Osteocyte (in vitro differentiated cells): Measurements from ENCODE around the gene FRAS1. TPM values are rescaled to one million over a fixed set of nuclear protein-coding genes. Genes with fewer than 3 reads are reported as not detected.

Experiments
- DNase-seq: peaks from one replicate; pipeline ENCODE4 v3.0.0; 2021; ENCODE audit warnings: mixed read lengths; ENCODE audit not compliant: unreplicated experiment; ENCODE audit errors: extremely low spot score
- H3K27ac Mint-ChIP-seq: one replicate; pipeline ENCODE4 v1.8.0; 2021; ENCODE audit warnings: mild to moderate bottlenecking, mixed read lengths; ENCODE audit not compliant: unreplicated experiment
- H3K27me3 Mint-ChIP-seq: one replicate; pipeline ENCODE4 v1.8.0; 2021; ENCODE audit warnings: mixed read lengths; ENCODE audit not compliant: unreplicated experiment
- H3K36me3 Mint-ChIP-seq: one replicate; pipeline ENCODE4 v1.8.0; 2021; ENCODE audit warnings: mixed read lengths; ENCODE audit not compliant: unreplicated experiment
- H3K4me1 Mint-ChIP-seq: one replicate; pipeline ENCODE4 v1.8.0; 2021; ENCODE audit warnings: mixed read lengths; ENCODE audit not compliant: unreplicated experiment
- H3K4me3 Mint-ChIP-seq: one replicate; pipeline ENCODE4 v1.8.0; 2021; ENCODE audit warnings: mild to moderate bottlenecking, moderate library complexity, mixed read lengths; ENCODE audit not compliant: unreplicated experiment
- H3K9me3 Mint-ChIP-seq: one replicate; pipeline ENCODE4 v1.8.0; 2021; ENCODE audit warnings: mixed read lengths; ENCODE audit not compliant: unreplicated experiment
- CTCF ChIP-seq: fragments of 200-600 bp; sonication (generic); IDR thresholded peaks from 2 replicates; pipeline ENCODE4 v1.5.0; 2021; ENCODE audit warnings: antibody characterized with exemption, mild to moderate bottlenecking, moderate library complexity
- total RNA-seq: library from RNA; stranded (reverse); gene quantifications from 2 replicates; pipeline ENCODE4 v1.2.1, GENCODE V29; 2021

Gene FRAS1
- total RNA-seq, 1 donor from 2014 or later = 0.89 TPM

DNA sequence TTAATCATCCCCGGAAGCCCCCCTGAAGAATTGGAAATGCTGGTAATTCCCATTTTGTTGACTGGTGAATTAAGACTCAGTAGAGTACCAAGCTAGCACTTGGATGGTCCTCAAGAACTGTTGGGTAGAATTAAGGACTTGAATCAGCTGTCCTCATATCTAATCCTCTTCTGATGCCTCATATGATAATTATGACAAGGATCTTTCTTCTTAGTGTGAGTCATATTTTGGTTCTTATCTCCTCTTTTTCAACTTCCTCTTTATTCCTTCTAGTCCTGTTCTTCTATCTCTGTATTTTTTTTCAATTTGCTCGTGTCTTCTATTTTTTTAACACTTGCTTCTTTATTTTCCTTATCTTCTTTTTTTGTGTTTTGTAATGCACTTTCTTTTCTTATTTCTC is 288.1 kb downstream of the FRAS1 start:
- no peaks in the 10 kb centered on the region for H3K36me3 Mint-ChIP-seq
- no peaks in the 10 kb centered on the region for H3K27me3 Mint-ChIP-seq
- H3K9me3 Mint-ChIP-seq = no peaks in the 10 kb centered on the region
- no peak overlapping the region for H3K27ac Mint-ChIP-seq
- H3K4me3 Mint-ChIP-seq = no peak overlapping the region
- TF ChIP-seq CTCF = no peak
- no peaks in the 10 kb centered on the region for H3K4me1 Mint-ChIP-seq
- DNase-seq = no peak

DNA sequence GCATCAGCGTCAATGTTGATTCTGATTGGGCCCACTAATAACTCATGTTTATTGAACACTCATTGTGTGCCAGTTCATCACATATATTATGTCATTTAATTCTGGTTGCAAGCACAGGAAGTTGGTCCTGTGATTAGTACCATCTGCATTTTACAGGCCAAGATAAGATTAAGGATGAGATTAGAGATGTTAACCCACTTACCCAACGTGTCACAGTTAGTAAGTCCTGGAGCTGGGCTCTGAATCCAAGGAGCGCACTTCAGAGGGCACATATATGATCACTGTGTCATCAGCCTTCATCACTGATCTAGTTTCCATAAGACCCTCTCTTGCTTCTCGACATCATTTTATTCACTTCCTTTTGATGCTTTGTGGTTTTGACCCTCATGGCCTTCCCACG is 289.1 kb downstream of the FRAS1 start:
- H3K27ac Mint-ChIP-seq = no peak overlapping the region
- H3K9me3 Mint-ChIP-seq = no peaks in the 10 kb centered on the region
- TF ChIP-seq CTCF = no peak
- no peaks in the 10 kb centered on the region for H3K36me3 Mint-ChIP-seq
- H3K4me1 Mint-ChIP-seq = no peaks in the 10 kb centered on the region
- H3K4me3 Mint-ChIP-seq = no peak overlapping the region
- DNase-seq = no peak
- H3K27me3 Mint-ChIP-seq = no peaks in the 10 kb centered on the region

DNA sequence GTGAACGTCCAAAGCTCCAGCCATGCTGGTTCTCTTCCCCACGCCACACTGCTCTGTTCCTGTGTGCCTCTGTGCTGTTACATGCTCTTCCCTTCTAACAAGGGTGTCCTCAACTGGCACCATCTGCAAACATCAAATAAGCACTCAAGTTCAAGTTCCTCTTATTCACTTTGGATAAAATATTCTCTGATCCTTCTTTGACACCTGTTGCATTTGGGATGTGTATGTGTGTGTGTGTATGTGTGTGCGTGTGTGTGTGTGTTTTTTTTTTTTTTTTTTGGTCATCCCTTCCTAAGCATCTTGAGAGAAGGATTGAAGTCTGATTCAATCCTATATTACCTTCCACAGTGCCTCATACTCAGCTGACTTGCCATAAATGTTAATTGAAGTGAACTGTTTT is 290.4 kb downstream of the FRAS1 start:
- H3K27me3 Mint-ChIP-seq = no peaks in the 10 kb centered on the region

DNA sequence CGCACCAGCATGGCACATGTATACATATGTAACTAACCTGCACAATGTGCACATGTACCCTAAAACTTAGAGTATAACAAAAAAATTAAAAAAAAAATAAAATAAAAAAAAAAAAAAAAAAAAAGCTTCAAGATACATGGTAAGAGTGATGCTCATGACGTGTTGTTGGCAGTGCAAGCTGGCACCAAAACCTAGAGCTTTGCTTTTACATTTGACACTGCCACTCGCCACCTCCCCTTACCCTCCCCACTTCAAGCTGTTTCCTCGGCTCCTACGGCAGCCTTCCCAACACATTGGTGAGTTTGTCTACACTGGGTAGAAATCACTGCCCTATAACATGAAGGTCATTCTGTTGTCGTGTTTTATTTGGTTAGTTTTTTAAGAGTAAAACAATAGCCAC is 296.8 kb downstream of the FRAS1 start:
- H3K4me1 Mint-ChIP-seq = peaks cover 2% of the 10 kb centered on the region
- no peak overlapping the region for H3K27ac Mint-ChIP-seq
- no peak for DNase-seq
- H3K27me3 Mint-ChIP-seq = peaks cover under 1% of the 10 kb centered on the region
- TF ChIP-seq CTCF = no peak
- no peaks in the 10 kb centered on the region for H3K9me3 Mint-ChIP-seq
- H3K4me3 Mint-ChIP-seq = no peak overlapping the region
- H3K36me3 Mint-ChIP-seq = no peaks in the 10 kb centered on the region

More for the DNA sequence above, 290.4 kb downstream of the FRAS1 start:
- no peak for TF ChIP-seq CTCF
- Mint-ChIP-seq H3K4me1 (no peaks in the 10 kb centered on the region), H3K9me3 (no peaks in the 10 kb centered on the region), H3K27ac (no peak overlapping the region), H3K4me3 (no peak overlapping the region), H3K36me3 (no peaks in the 10 kb centered on the region)
- no peak for DNase-seq

GRCh38 chr4:78354782-78355181 is 297.7 kb downstream of the FRAS1 start:
- Mint-ChIP-seq H3K36me3 (no peaks in the 10 kb centered on the region), H3K27me3 (peaks cover 2% of the 10 kb centered on the region), H3K9me3 (no peaks in the 10 kb centered on the region), H3K4me1 (peaks cover 2% of the 10 kb centered on the region), H3K4me3 (no peak overlapping the region), H3K27ac (no peak overlapping the region)
- TF ChIP-seq CTCF = no peak
- no peak for DNase-seq
